NOMO-1 treated with DMSO at 0.1 percent for 48 hours (cell line): Measurements from ENCODE around the gene UNKL.
"Not testable (repeated sequence)": the region's sequence is repeated elsewhere in the genome, so short reads cannot be mapped to it uniquely, and the experiment has no call there.

Experiments
- DNase-seq: peaks from one replicate; lab custom pipeline; 2025; ENCODE audit not compliant: unreplicated experiment; lab: John Stamatoyannopoulos, UW

The UNKL gene

GRCh38 chr16:1328136-1328535 lies 86.4 kb downstream of the UNKL start:
- not testable (repeated sequence) for DNase-seq

- no peak for DNase-seq
These were observed 86.9 kb downstream of the UNKL start for GRCh38 chr16:1327619-1327947.

GRCh38 chr16:1326946-1327618 lies 87.4 kb downstream of the UNKL start:
- DNase-seq: no peak

GRCh38 chr16:1326391-1326790 lies 88.1 kb downstream of the UNKL start:
- no peak for DNase-seq

GRCh38 chr16:1325673-1326371 lies 88.7 kb downstream of the UNKL start:
- no peak for DNase-seq

GRCh38 chr16:1325261-1325660 lies 89.2 kb downstream of the UNKL start:
- no peak for DNase-seq

GRCh38 chr16:1324286-1324826 lies 90.1 kb downstream of the UNKL start:
- DNase-seq: no peak

GRCh38 chr16:1323296-1324239 lies 90.9 kb downstream of the UNKL start:
- no peak for DNase-seq

GRCh38 chr16:1322407-1322806 lies 92.1 kb downstream of the UNKL start:
- no peak for DNase-seq

- DNase-seq: no peak
These were observed 93.8 kb downstream of the UNKL start for GRCh38 chr16:1320658-1321240.

GRCh38 chr16:1320097-1320496 lies 94.4 kb downstream of the UNKL start:
- no peak for DNase-seq

- DNase-seq: no peak
These were observed 95.5 kb downstream of the UNKL start for GRCh38 chr16:1319041-1319440.

- no peak for DNase-seq
These were observed 96.3 kb downstream of the UNKL start for GRCh38 chr16:1318268-1318545.

- no peak for DNase-seq
These were observed 96.8 kb downstream of the UNKL start for GRCh38 chr16:1317479-1318267.

GRCh38 chr16:1316033-1316405 lies 98.5 kb downstream of the UNKL start:
- no peak for DNase-seq

- no peak for DNase-seq
These were observed 99.1 kb downstream of the UNKL start for GRCh38 chr16:1315081-1316032.

- no peak for DNase-seq
These were observed 100.0 kb downstream of the UNKL start for GRCh38 chr16:1314399-1315068.

GRCh38 chr16:1313721-1314369 lies 100.7 kb downstream of the UNKL start:
- DNase-seq: no peak
